ENCODE measurements around the gene ACTL8.

- TF ChIP-seq SUZ12 (IDR thresholded peaks at IDR 0.05; ENCODE audit: extremely low read depth, insufficient read depth, insufficient read length) (no peak), YY1 (IDR thresholded peaks at IDR 0.05; ENCODE audit: insufficient read depth, insufficient read length) (no peak)
Measured at GRCh38 chr1:17833661-17834501, 78.7 kb downstream of the ACTL8 start.

All from NT2/D1 (cell line).